ENCODE measurements around the gene EEF1E1. TPM values are rescaled to one million over a fixed set of nuclear protein-coding genes. Genes with fewer than 3 reads are reported as not detected.

The EEF1E1 gene
- total RNA-seq (2014; rRNA removed; shearing (Covaris generic)) = 50.6 and 56.3 TPM in 2 replicates

- DNase-seq (ENCODE audit: low spot score) = peak; percentile 95
These were observed at the start of gene EEF1E1 for GRCh38 chr6:8102122-8102958. EEF1E1 (minus strand) TSS chr6:8102548; CDS start chr6:8102521, 27 bp downstream.

DNA sequence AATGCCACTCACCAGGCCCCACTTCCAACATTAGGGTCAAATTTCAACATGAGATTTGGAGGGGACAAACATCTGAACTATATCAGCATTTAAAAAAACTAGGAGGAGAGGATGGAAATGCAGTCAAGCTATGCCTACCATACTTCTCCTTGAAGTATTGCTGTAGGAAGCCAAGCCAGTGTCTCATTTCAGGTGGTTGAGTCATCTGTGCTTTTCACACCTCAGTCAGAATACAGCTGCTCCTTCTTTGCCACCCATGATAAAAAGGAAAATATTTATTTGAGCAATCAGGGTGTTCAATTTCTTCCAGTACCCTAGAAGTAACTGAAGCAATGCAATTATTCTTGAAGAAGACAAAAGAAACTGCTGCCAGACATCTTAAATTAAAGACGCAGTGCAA, 47.0 kb upstream of the EEF1E1 start:
- no peak for DNase-seq (ENCODE audit: low spot score)

- no peak for DNase-seq (ENCODE audit: low spot score)
These were observed 41.6 kb upstream of the EEF1E1 start for GRCh38 chr6:8143945-8144344.

DNA sequence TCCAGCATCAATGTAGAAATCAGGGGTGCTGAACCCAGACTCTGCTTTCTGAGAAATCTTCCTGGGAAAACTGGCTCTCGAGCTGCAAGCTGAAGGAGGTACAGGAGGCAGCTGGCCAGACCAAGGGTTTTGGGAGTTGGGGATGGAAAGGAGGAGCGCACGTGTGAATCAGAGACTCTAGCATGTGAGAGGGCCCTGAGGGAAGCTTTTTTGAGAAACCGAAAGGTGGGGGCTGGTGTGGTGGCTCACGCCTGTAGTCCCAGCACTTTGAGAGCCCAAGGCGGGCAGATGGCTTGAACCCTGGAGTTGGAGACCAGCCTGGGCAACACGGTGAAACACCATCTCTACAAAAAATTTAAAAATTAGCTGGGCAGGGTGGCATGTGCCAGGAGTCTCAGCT, 37.1 kb upstream of the EEF1E1 start:
- no peak for DNase-seq (ENCODE audit: low spot score)

DNA sequence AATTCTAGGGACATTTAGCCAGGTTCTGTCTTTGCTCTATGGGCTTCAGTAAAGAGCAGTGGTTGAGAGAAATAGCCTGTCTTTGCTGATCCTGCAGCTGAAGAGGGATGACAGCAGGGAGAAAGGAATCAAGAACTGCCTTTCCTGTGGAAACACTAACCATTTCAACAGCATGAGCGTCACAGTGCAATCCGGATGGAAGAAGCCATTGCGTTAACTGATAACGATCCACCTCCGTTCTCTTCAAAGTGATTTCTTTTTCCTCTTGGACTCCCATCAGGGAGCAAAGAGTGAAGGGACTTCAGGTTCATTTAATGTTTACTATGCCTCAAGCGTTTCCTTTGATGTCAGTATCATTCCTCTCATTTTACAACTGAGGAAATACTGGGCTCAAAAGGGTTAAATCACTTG, 35.2 kb upstream of the EEF1E1 start:
- no peak for DNase-seq (ENCODE audit: low spot score)

DNA sequence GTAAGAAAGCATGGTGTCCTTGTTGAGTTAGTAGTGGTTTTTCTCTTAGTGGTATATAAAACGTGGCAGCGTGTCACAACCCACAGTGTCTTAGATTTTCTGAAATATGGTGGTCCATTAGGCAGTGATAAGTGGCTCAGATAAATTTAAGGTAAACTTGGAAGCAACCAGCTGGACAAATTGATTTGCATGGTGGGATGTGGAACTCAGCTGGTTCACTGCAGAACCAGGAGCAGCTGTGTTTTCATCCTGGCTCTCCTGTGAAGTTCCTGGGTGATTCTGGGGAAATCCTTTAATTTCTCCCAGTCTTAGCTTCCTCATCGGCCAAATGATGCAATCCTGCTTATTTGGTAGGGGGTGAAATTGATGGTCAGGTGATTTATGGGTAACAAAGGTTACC, 32.9 kb upstream of the EEF1E1 start:
- no peak for DNase-seq (ENCODE audit: low spot score)

- no peak for DNase-seq (ENCODE audit: low spot score)
These were observed 29.8 kb upstream of the EEF1E1 start for GRCh38 chr6:8132130-8132529.

DNA sequence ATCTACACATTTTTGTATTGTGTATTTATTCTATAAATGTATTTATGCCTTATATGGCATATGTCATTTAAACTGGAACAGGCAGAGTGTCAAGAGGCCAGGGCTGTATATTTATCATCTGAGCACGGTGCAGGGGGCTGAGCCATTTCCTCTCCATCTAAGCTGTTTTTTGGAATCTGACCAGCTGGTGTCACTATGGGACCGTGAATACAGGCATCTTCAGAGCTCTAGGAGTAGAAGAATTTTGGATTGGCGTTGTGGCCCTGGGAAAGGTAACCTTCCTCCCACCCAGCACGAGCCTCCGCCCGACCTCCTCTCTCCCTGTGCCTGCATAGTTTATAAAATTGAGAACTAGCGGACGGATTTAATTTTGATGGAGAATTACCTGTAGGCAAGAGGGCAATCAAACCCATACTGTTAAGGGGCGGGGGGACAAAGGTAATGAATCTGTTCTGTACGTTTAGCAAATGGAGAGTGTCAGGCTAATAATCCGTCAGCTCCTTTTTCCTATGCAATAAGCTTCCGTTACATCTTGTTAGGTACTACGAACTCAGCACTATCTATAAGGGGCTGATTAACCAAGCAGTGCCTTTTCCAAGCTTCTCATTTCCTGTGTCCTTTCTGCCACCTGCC, 29.0 kb upstream of the EEF1E1 start:
- peak; percentile 85 for DNase-seq (ENCODE audit: low spot score)

- DNase-seq (ENCODE audit: low spot score) = no peak
These were observed 28.1 kb upstream of the EEF1E1 start for GRCh38 chr6:8130399-8130798.

- DNase-seq (ENCODE audit: low spot score) = no peak
These were observed 20.9 kb upstream of the EEF1E1 start for GRCh38 chr6:8123236-8123635.

- no peak for DNase-seq (ENCODE audit: low spot score)
These were observed 12.6 kb upstream of the EEF1E1 start for GRCh38 chr6:8114956-8115355.

GRCh38 chr6:8113131-8113654, 10.8 kb upstream of the EEF1E1 start:
- no peak for DNase-seq (ENCODE audit: low spot score)

- DNase-seq (ENCODE audit: low spot score) = no peak
These were observed 8.4 kb upstream of the EEF1E1 start for GRCh38 chr6:8110725-8111124.

DNA sequence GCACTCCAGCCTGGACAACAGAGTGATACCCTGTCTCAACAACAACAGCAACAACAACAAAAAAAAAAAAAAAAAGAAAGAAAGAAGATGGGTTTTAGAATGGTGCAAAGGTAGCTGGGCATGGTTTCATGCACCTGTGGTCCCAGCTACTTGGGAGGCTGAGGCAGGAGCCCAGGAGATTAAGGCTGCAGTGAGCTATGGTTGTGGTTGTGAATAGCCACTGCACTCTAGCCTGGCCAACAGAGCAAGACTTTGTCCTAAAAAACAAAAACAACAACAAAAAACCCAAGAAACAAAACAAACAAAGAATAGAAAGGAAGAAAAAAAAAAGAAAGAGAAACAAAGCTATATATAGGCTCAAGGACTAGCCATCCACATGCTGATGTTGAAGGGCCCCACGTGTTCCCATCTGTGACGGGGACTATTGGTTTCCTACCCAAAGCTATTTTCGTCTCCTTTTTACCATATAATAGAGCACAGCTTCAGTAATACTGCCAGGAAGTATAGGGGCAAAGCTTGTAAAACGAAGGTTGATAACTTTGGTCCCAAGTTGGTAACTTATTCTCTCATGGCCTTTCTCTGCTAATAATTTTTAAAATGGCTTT, 7.9 kb upstream of the EEF1E1 start:
- no peak for DNase-seq (ENCODE audit: low spot score)

DNA sequence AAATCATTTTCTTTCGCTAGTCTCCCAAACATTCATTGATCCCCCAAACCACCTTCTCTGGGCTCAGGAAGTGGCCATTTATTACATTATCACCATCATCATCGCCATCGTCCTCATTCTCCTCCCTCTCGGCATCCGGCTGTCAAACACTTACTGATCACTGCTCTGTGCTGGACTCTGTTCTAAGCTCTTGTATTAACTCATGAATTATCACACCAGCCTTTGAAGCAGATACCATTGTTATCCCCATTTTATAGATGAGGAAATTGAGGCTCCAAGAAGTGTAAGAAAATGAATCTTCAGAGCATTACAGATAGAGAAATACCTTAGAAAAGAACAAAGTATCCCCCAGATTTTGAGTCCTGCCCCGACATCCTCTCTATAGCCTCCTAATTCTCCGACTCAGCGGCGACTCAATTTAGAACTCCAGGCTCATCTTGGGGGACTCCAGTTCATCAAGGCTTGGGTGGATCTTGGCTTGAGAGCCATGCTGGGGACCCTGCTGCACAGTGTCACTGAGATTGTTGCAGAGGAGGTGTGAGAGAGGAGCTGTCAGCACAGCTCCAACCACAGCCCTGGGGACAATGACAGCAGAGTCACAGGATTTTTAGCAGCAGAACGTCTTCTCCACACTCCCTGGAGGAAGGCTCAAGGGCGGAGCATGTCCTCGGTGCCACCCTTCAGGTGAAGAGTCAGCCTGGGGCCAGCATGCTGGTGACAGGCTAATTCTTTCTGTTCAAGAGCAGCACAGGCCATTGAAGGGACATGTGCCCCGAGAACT, 6.6 kb upstream of the EEF1E1 start:
- DNase-seq (ENCODE audit: low spot score) = no peak

DNA sequence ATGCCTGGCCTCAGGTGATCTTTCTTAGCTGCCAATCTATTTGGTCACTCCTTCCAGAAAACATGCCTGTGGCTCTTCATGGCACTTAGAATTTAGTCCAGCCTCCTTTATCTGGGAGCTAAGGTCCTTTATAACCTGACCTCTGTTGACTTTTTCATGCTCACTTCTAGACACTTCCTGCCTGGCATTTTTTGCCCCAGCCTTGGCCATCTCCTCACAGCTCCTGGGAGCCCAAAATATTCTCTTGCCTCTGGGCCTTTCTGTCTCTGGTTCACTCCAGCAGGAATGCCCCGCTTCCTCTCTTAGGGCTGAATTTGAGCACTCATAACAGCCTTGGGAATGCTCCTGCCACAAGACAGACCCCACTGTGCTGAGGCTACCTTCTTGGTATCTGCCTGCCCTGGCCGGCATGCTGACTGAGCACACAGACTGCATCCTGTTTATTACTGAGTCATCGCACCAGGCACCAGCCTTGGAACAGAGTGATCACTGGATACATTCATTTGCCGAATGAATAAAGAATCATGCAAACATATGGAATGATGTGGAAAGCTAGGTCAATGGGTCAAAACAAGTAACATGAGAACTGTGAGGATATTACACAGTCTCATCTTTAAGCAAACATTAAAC, 5.8 kb upstream of the EEF1E1 start:
- DNase-seq (ENCODE audit: low spot score) = peak; percentile 36

GRCh38 chr6:8105791-8106190, 3.4 kb upstream of the EEF1E1 start:
- no peak for DNase-seq (ENCODE audit: low spot score)

GRCh38 chr6:8103726-8104125, 1.4 kb upstream of the EEF1E1 start:
- DNase-seq (ENCODE audit: low spot score) = no peak

GRCh38 chr6:8100159-8100854, 2.0 kb downstream of the EEF1E1 start:
- DNase-seq (ENCODE audit: low spot score) = no peak

DNA sequence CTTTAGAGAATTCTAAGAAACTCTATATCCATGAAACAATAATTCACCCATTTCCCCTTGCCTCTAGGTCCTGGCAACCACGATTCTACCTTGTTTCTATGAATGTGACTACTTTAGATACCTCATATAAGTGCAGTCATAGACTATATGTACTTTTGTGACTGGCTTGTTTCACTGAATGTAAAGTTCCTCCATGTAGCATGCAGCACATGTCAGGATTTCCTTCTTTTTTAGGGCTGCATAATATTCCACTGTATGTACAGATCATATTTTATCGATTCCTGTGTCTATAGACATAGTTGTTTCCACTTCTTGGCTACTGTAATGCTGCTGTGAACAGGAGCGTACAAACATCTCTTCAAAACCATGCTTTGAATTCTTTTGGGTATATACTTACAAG, 11.7 kb downstream of the EEF1E1 start:
- no peak for DNase-seq (ENCODE audit: low spot score)

- DNase-seq (ENCODE audit: low spot score) = no peak
These were observed 13.5 kb downstream of the EEF1E1 start for GRCh38 chr6:8088886-8089285.
